ENCODE measurements around the gene LRR1.

DNA sequence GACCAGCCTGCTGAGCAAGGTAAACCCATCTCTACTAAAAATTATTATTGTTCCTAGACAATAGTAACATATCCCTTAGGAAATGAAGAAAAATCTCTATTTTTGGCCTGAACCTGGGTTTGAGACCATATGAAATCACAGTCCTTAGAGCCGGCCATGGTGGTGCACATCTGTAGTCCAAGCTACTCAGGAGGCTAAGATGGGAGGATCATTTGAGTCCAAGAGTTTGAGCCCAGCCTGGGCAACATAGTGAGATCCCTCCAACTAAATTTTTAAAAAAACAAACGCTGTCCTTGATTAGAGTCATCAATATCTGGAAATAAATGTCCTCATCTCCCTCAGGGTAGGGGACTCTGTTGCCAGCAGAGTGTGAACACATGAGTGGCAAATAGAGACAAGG lies 47.2 kb upstream of the LRR1 start:
- TF ChIP-seq CTCF (IDR thresholded peaks at IDR 0.05) (no peak), POLR2A (IDR thresholded peaks at IDR 0.05) (no peak)

Measured in adrenal gland (tissue), 5 donors.